Cardiac muscle cell (in vitro differentiated cells and primary cell): Measurements from ENCODE around the gene PCDHGC4. TPM values are rescaled to one million over a fixed set of nuclear protein-coding genes. Genes with fewer than 3 reads are reported as not detected.
A peak's percentile ranks its signal among the peaks of the same experiment; 100 is the strongest.

Experiments
- DNase-seq, 2 donors: peaks; one replicate each; pipeline versions ENCODE4 v3.0.0 to v3.0.0-alpha.2; 2010 to 2017; ENCODE audit warnings: low read depth in 1 of 2, low spot score in 1 of 2
- H3K27ac ChIP-seq: fragments of 200-600 bp; sonication (generic); 2 replicates; pipeline ENCODE4 v1.5.1; 2016
- H3K27me3 ChIP-seq: fragments of 200-600 bp; sonication (generic); 2 replicates; pipeline ENCODE4 v1.6.0; 2016; ENCODE audit warnings: control low read depth
- H3K36me3 ChIP-seq: fragments of 200-600 bp; sonication (generic); 2 replicates; pipeline ENCODE4 v1.5.1; 2016; ENCODE audit warnings: control low read depth
- H3K4me1 ChIP-seq: fragments of 200-600 bp; sonication (generic); 2 replicates; pipeline ENCODE4 v1.8.1; 2017; ENCODE audit warnings: low read depth, mild to moderate bottlenecking, mixed run types
- H3K4me3 ChIP-seq: fragments of 200-600 bp; sonication (generic); 2 replicates; pipeline ENCODE4 v1.5.1; 2016; ENCODE audit warnings: mild to moderate bottlenecking
- H3K9me3 ChIP-seq: fragments of 200-600 bp; sonication (generic); 2 replicates; pipeline ENCODE4 v1.5.1; 2017; ENCODE audit warnings: low read depth, mild to moderate bottlenecking, control low read depth
- CTCF ChIP-seq: IDR thresholded peaks from 2 replicates; pipeline ENCODE4 v1.5.1; 2012; ENCODE audit warnings: low read depth, mild to moderate bottlenecking, low read length
- polyA plus RNA-seq: library from polyadenylated mRNA; unstranded; fragments of >200 nt; fragmentation: Nextera tagmentation; extraction: Ambion mirVana; gene quantifications from 2 replicates; pipeline ENCODE4 v1.2.1, GENCODE V29; 2016
- total RNA-seq: library from RNA; depleted of rRNA; stranded (reverse); fragments of >200 nt; gene quantifications from 2 replicates; pipeline ENCODE4 v1.2.3, GENCODE V29; 2016

PCDHGC4 gene
- total and polyA plus RNA-seq, 2 experiments from 2014 or later = 0.84 to 7.9 TPM

DNA sequence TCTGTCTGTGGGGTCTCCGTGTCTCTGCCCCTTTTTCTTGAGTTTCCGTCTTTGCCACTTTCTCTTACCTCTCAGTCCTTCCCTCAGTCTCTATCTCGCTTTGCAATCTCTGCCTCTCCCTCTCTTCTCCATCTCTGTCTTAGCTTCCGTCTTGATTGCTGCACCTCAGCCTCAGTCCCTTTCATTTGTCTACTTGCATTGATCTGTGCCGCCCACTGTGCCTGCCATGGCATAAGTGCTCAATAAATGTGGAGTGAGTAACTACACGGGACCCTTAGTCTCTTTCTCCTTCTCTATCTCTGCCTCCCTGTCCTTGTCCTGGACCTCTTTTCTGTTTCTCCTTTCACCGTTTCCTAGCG is 10.6 kb downstream of the PCDHGC4 start:
- H3K9me3 ChIP-seq = no peaks in the 10 kb centered on the region
- H3K4me1 ChIP-seq = peaks cover 7% of the 10 kb centered on the region
- H3K27me3 ChIP-seq = peaks cover 30% of the 10 kb centered on the region
- H3K4me3 ChIP-seq = no peak overlapping the region
- no peak for TF ChIP-seq CTCF
- H3K36me3 ChIP-seq = no peaks in the 10 kb centered on the region
- no peak for DNase-seq
- no peak overlapping the region for H3K27ac ChIP-seq

- peak in 1 of 2 donors; percentile 82 for DNase-seq
- no peaks in the 10 kb centered on the region for H3K9me3 ChIP-seq
- peaks cover 24% of the 10 kb centered on the region for H3K27me3 ChIP-seq
- H3K4me3 ChIP-seq = no peak overlapping the region
- TF ChIP-seq CTCF = no peak
- no peaks in the 10 kb centered on the region for H3K36me3 ChIP-seq
- no peak overlapping the region for H3K27ac ChIP-seq
- H3K4me1 ChIP-seq = peaks cover 7% of the 10 kb centered on the region
These were observed 11.2 kb downstream of the PCDHGC4 start for GRCh38 chr5:141496038-141496437.

DNA sequence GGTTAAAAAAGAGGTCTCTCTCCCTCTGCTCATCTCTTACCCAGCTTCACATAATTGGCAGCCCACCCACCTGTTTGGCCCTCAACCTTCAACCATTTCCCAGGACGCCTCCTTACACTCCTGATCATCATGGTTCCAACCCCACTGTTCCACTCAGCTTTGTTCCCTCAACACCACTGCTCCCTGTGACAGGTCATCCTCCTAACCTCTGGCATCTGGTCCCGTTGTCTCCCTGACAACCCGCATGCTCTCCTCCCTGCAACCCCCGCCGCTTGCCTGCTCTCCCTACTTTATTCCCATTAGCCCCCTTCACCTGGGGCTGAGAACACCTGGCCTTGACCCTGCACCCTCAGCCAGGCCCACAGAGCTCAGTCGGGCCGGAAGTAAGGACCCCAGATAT is 16.9 kb downstream of the PCDHGC4 start:
- H3K9me3 ChIP-seq = no peaks in the 10 kb centered on the region
- H3K36me3 ChIP-seq = no peaks in the 10 kb centered on the region
- no peak for DNase-seq
- TF ChIP-seq CTCF = no peak
- no peaks in the 10 kb centered on the region for H3K27me3 ChIP-seq
- H3K4me1 ChIP-seq = no peaks in the 10 kb centered on the region
- H3K27ac ChIP-seq = no peak overlapping the region
- H3K4me3 ChIP-seq = no peak overlapping the region

GRCh38 chr5:141503681-141504080 is 18.9 kb downstream of the PCDHGC4 start:
- Histone ChIP-seq H3K27me3 (no peaks in the 10 kb centered on the region), H3K4me1 (peaks cover 10% of the 10 kb centered on the region), H3K27ac (no peak overlapping the region), H3K9me3 (no peaks in the 10 kb centered on the region), H3K4me3 (no peak overlapping the region), H3K36me3 (no peaks in the 10 kb centered on the region)
- no peak for DNase-seq
- TF ChIP-seq CTCF = no peak

DNA sequence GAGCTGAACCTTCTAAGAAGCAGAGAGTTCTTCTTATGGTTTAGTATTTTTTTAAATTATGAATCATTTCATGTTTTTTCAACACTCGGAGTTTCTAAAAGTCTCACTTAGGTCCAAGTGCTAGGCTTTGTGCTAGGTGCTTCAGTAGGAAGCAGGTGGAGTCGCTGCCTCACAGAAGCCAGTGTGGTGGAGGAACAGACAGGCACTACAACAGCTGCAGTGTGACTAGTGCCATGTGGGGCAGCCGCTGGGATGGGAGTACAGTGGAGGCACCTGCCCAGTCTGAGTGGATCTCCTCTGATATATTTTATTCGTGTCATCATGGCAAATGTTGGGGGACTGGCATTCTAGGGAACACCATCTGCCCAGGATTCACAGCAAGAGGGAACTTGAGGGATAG is 19.4 kb downstream of the PCDHGC4 start:
- Histone ChIP-seq H3K4me3 (no peak overlapping the region), H3K27ac (no peak overlapping the region), H3K9me3 (no peaks in the 10 kb centered on the region), H3K4me1 (peaks cover 16% of the 10 kb centered on the region), H3K27me3 (no peaks in the 10 kb centered on the region), H3K36me3 (no peaks in the 10 kb centered on the region)
- DNase-seq = no peak
- no peak for TF ChIP-seq CTCF
